GM15510 (cell line): ENCODE data around the gene KIF18B.

Experiments
- POLR2A ChIP-seq: IDR thresholded peaks from 3 replicates; pipeline ENCODE4 v1.6.1; 2011; ENCODE audit warnings: borderline replicate concordance; ENCODE audit not compliant: insufficient read length; ENCODE audit errors: extremely low read depth

KIF18B gene

DNA sequence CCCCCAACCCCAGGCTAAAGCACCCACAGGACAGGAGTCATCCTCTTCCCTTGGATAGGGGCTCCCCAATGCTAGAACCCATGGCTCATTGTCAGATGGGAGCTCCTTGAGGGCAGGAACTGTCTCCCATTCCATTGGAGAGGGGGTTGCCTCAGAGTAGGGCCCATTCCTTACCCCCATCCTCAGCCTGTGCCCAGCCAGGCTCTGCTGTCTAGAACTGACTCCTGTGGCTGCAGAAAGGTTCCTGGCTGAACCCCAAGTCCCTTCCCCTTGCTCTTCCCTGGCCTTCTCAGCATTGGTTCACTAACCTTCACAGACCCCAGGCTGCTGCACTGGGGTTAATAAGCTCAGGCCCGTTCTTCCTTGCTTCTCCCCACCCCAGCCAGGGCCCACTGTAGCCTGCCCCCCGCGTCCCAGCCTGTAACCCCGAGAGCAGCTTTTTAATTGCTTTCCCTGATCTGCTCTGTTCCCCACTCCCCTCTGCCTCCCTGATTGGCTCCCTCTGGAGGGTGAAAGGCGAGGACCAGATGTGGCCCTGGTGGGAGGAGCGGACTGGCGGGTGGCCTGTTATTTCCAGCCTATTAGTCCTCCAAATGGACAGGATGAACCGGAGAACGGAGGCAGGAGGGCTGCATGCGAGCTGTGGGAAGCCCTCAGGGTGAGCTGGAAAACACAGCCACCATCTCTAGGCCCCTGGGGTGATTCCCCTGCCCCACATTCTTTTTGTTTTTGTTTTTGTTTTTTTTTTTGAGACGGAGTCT, 26.3 kb downstream of the KIF18B start:
- TF ChIP-seq POLR2A = no peak

DNA sequence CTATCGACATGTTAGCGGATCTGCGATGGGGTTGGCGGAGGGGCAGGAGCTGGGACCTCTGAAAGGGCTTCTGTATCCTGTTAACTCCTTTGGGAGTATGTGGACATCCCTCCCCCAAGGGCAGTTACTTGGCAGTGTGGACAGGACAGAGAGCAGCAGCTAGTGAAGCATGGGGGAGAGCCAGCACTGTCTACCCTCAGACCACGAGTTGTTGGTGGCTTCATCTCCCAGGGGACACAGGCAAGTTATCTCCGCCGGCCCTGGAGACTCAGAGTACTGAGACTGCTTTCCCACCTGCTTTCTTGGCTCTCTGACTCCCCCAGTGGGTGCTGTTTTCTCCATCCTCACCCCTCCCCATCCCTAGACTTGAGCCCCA, 27.0 kb downstream of the KIF18B start:
- TF ChIP-seq POLR2A = no peak

DNA sequence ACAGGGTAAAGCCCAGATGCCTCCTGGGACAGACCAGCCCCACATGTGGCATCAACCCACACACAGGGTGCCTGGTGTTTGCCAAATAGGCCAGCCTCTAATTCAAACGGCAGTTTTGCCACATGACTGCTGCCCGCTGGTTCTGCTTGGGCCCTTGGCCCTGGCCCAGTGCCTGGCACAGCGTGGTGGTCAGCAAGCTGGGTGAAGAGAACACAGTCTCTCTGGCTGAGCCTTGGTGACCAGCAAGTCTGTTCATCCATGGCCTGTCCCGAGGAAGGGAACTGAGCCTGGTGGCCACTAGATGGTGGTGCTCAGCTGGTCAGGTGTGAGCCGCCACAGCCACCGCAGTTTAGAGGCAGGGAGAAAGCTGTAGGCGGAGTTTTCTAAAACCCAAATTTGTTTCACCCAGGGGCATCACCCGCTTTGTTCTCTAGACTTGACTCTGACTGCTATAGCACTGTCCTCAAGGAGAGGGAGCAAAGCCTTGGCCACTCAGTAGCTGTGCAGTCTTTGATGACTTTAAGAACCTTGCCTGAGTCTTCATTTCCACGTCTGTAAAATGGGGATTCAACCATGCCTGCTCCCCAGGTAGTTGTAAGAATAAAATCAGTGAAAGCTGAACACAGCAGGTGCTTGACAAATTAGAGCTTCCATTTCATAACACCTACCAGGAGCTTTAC, 27.5 kb downstream of the KIF18B start:
- no peak for TF ChIP-seq POLR2A

DNA sequence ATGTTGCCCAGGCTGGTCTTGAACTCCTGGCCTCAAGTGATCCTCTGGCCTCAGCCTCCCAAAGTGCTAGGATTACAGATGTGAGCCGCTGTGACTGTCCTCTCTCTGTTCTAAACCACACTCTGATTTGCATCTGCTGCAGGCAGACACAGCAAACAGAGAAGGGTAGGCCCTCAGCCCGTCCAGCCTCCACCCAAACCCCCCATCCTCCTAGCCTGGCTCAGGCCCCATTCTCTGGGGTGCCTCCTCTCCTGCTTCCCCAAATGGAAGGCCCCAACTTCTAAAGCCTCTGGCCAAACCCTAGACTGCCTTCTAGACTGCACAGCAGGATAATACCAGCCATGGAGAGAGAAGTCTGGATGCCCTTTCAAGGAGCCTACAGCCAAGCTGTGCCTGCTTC, 28.2 kb downstream of the KIF18B start:
- TF ChIP-seq POLR2A = no peak

DNA sequence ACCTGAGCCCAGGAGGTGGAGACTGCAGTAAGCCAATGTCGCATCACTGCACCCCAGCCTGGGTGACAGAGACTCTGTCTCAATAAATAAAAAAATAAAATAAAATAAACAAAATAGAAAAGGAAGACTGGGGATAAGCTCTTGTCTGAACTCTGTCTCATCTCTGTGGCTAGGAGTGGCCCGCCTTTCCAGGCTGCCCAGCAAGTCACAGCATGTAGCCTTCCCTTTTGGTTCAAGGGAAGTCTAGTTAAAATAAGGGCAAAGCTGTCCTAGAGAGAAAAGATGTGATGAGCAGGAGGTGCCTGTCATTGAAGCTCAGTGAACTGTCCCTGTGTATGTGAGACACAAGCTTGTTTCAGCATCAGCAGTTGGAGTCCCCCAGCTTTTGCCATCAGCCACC, 29.6 kb downstream of the KIF18B start:
- no peak for TF ChIP-seq POLR2A

DNA sequence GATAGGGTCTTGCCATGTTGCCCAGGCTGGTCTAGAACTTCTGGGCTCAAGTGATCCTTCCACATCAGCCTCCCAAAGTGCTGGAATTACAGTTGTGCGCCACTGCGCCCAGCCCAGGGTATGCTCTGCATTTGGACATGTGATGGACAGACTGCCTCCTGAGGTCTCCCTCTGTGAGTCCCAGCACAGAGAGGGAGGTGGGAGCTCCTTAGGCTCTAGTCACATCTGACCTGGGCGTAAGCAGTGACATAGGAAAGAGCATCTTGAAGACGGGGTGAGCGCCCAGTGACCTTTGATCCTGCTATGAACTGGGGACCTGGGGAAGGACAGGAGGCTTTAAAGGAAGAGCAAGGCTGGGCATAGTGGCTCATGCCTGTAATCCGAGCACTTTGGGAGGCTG, 30.1 kb downstream of the KIF18B start:
- TF ChIP-seq POLR2A = no peak

DNA sequence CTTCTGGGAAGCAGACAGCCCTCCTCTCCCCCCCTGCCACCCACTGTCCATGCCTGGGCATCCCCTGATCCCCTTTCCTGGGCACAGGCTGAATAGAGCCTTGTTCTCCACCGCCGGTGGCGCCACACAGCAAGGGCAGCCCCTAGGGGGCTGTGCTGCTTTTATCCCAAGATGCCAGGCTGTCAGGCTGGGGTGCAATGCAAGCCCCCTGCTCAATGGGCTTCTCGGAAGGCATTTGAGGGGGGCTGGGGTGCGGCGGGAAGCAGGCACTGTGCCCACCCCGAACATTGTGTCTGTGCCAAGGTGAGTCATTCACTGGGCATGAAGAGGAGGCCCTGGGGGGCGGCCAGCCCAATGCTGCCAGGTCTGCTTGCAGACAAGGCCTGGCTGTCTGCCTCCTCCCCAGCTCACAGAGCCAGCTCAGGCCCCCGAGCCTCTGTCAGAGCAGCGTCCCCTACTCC, 30.8 kb downstream of the KIF18B start:
- TF ChIP-seq POLR2A = no peak

DNA sequence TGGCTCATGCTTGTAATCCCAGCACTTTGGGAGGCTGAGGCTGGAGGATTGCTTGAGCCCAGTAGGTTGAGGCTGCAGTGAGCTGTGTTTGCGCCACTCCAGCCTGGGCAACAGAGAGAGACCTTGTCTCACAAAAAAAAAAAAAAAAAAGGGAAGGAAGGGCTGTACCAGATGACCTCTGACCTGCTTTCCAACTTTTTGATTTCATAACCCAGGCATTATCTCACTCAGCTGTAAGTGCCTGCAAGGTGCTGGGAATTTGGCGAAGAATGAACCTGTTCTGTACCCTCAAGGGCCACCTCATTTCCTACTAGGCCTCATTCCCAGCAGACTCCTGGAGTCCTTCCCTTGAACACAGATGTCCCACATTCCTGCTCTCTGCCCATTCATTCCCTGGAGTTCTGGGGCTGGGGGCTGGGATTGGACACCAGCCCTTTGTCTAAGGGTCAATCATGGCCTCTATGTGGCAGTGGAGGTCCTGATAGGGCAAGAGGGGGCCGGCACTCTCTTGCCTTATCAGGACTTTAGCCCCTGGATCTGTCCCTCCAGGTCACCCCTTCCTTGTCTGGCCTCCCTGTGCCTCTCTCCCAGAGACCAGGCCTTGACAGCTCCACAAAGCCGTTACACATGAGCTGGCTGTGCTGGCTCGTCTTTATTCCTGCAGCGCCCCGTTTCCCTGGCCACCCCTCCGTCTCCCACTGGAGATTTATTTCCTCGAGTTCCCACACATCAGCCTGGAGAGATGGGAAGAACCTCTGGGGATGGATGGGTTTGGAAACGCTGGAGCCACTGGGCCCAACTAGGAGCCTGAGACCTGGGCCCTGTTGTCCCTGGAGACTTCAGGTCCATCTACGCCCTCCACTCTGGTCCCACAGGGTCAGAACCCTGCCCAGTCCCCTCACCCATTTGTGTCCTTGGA, 31.5 kb downstream of the KIF18B start:
- TF ChIP-seq POLR2A = no peak

DNA sequence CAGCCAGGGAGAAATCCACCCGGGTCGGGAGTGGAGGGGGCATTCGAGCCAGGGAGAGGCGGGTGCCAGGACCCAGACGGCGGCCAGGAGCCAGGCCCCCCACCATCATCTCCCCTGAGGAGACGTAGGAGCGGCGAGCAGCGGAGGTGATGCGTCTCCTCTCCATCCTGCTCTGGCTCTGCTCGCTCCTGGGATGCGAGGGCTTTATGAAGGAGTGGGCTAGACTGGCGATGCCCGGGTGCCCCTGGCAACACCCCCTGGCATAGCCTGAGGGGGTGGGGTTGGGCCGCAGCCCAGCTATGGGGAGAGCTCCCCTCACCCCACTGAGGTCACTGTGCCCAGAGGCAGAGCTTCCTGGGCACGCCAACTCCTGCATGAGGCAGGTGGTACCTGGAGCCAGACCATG, 32.2 kb downstream of the KIF18B start, which contains the start of gene GFAP:
Gene GFAP, minus strand, starts transcription at position 180 of the 406 bp plus-strand sequence. Its CDS starts 14 bp downstream, at position 166.
- no peak for TF ChIP-seq POLR2A

DNA sequence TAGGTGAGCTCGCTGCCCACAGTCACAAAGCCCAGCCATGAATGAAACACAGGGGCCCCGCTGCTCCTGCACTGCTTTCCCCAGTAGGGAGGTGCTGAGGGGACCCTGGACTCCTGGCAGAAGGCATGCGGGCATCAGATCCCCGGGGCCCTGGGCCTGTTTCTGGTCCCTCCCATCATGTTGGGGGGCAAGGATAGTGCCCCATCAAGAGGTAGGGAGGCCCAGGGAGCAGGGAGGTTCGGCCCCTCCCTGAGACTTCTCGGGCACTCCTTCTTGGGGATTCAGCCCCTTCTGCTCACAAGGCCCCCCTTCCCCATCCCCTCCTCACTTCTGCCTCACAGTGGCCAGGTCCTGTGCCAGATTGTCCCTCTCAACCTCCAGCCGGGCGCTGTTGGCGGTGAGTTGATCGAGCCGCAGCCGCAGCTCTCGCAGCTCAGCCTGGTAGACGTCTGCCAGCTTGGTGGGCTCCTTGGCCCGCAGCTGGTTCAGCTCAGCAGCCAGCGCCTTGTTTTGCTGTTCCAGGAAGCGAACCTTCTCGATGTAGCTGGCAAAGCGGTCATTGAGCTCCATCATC, 32.8 kb downstream of the KIF18B start:
- no peak for TF ChIP-seq POLR2A

DNA sequence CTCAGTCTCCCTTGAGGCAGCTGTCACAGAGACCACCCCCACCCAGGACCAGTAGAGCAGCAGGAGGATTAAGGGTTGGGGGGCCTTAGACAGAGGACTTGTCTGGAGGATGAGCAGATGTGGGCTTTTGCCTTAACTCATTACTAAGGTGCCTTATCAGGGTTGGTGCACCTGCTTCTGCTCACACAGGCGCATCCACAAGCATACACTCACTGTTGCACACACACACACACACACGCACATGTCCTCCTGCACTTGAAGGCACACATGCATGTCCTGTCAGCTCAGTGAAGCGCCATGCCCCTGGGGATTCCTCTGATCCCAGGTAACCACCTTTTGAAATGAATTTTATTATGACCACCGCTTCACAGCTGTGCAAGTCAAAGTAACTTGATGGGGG, 33.4 kb downstream of the KIF18B start:
- TF ChIP-seq POLR2A = no peak

DNA sequence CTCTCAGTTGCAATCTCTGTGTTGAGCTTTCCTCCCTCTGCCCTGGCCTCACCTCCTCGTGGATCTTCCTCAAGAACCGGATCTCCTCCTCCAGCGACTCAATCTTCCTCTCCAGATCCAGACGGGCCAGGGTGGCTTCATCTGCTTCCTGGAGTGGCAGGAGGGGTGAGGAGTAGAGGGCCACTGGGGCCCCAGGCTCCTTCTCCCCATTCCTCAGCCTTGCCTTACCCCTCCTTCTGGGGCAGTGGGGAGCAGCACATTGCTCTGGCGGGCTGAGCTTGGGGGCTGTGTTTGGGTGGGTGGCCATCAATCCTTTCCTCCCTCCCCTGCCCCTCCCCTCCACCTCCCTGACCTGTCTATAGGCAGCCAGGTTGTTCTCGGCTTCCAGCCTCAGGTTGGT, 33.9 kb downstream of the KIF18B start:
- no peak for TF ChIP-seq POLR2A

DNA sequence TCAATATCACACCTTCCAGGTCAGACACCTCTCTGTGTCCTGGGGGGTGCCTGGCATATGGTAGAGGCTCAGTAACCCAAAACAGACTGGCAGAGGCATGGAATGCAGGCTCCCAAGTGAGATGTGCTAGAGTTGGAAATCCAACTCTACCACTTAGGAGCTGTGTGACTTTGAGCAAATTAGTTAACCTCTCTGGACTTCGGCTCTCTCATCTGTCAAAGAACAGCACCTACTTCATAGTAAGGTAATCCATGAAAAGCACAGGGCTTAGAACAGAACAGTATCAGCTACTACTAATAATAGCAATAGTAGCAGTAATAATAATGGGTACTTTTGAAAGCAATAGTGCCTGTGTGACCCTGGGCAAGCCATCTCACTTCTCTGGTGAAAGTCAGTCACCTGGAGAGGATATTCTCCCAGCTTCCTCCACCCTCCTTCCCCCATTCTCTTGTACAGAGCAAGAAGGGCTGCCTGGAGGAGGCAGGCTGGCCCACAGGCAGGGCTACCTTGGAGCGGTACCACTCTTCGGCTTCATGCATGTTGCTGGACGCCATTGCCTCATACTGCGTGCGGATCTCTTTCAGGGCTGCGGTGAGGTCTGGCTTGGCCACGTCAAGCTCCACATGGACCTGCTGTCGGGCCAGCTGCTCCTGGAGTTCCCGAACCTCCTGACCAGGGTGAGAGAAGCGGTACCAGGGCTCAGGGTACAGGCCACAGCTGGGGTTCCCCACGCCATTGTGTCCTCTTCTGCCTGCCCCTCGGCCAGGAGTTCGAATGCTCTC, 34.6 kb downstream of the KIF18B start:
- TF ChIP-seq POLR2A = no peak
